Thoracic aorta (tissue), 2 donors: ENCODE measurements around the gene COL13A1. TPM values are rescaled to one million over a fixed set of nuclear protein-coding genes. Genes with fewer than 3 reads are reported as not detected.

Experiments
- ATAC-seq: fragments of 150-250 bp; one replicate; pipeline ENCODE4 v1.8.0; 2017; ENCODE audit warnings: low read depth; ENCODE audit not compliant: insufficient number of reproducible peaks, low FRiP score
- DNase-seq: peaks from one replicate; pipeline ENCODE4 v3.0.0-alpha.2; 2020; ENCODE audit warnings: low spot score
- H3K27ac ChIP-seq, 2 donors: fragments of 200-600 bp; sonication (generic); 1 replicate in 1 of 2; 2 replicates in 1 of 2; pipeline ENCODE4 v1.5.1; 2016; ENCODE audit warnings: mild to moderate bottlenecking in 2 of 2, moderate library complexity in 2 of 2
- H3K27me3 ChIP-seq: fragments of 200-600 bp; sonication (generic); replicated peaks from 2 replicates; pipeline ENCODE4 v1.6.0; 2016; ENCODE audit warnings: mild to moderate bottlenecking; ENCODE audit not compliant: insufficient read depth
- H3K36me3 ChIP-seq: fragments of 200-600 bp; sonication (generic); one replicate; pipeline ENCODE4 v1.5.1; 2016
- H3K4me1 ChIP-seq, 2 donors: fragments of 200-600 bp; sonication (generic); 1 replicate in 1 of 2; 2 replicates in 1 of 2; pipeline versions ENCODE4 v1.5.1 to v1.6.0; 2016; ENCODE audit warnings: low read depth in 2 of 2, mild to moderate bottlenecking in 1 of 2; ENCODE audit not compliant: control insufficient read depth in 1 of 2
- H3K4me3 ChIP-seq: fragments of 200-600 bp; sonication (generic); 2 replicates; pipeline ENCODE4 v1.5.1; 2016; ENCODE audit warnings: mild to moderate bottlenecking
- H3K9me3 ChIP-seq: fragments of 200-600 bp; sonication (generic); 2 replicates; pipeline ENCODE4 v1.5.1; 2016
- CTCF ChIP-seq: fragments of 200-600 bp; sonication (generic); IDR thresholded peaks from one replicate; pipeline ENCODE4 v1.5.1; 2019; ENCODE audit warnings: antibody characterized with exemption
- total RNA-seq, 2 donors: library from RNA; depleted of rRNA; stranded (reverse); fragments of >200 nt; gene quantifications; one replicate each; pipeline versions ENCODE4 v1.1.0 to v1.2.3, GENCODE V29; 2016

The COL13A1 gene
- total RNA-seq, 2 donors from 2014 or later, result 23.1 to 34.1 TPM

GRCh38 chr10:69789164-69789576, 12.5 kb upstream of the COL13A1 start:
- peak; percentile 75 for TF ChIP-seq CTCF
- peaks cover 10 to 49% of the 10 kb centered on the region in 2 donors for H3K4me1 ChIP-seq
- peak overlapping the region; percentile 73 to 74 for H3K27ac ChIP-seq
- H3K4me3 ChIP-seq, result no peak overlapping the region
- ATAC-seq (peak; percentile 24), DNase-seq (no peak)
- H3K36me3 ChIP-seq, result no peaks in the 10 kb centered on the region
- H3K9me3 ChIP-seq, result no peaks in the 10 kb centered on the region
- no peaks in the 10 kb centered on the region for H3K27me3 ChIP-seq

GRCh38 chr10:69791812-69792211, 9.9 kb upstream of the COL13A1 start:
- Histone ChIP-seq H3K36me3 (no peaks in the 10 kb centered on the region), H3K27me3 (no peaks in the 10 kb centered on the region), H3K27ac (peak overlapping the region in 1 of 2 donors; percentile 43), H3K4me3 (no peak overlapping the region), H3K4me1 (peaks cover 10 to 35% of the 10 kb centered on the region in 2 donors), H3K9me3 (peaks cover 7% of the 10 kb centered on the region)
- no peak for DNase-seq
- no peak for ATAC-seq
- no peak for TF ChIP-seq CTCF

DNA sequence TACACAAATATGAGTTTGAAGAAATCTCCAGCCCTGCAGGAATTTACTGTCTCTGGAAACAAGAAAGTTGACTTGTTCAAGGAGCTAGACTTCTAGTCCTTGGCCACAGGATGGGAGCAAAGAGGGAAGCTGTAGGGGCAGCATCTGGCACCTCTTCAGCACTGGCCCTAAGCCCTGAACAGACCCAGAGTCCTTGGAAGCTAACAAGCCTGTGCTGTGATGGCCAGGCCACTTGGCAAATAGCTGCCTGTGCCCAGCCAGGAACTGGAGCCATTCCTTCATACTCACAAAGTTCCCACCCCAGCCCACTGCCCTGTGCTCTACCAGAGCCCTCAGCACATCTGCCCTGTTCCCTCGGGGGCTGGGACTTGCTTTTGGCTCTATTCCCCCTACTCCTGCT, 9.4 kb upstream of the COL13A1 start:
- no peak for DNase-seq
- no peak for ATAC-seq
- Histone ChIP-seq H3K27ac (peak overlapping the region; percentile 43 to 52), H3K36me3 (no peaks in the 10 kb centered on the region), H3K4me1 (peaks cover 10 to 31% of the 10 kb centered on the region in 2 donors), H3K4me3 (no peak overlapping the region), H3K9me3 (peaks cover 7% of the 10 kb centered on the region), H3K27me3 (no peaks in the 10 kb centered on the region)
- TF ChIP-seq CTCF, result no peak

GRCh38 chr10:69794673-69795072, 7.0 kb upstream of the COL13A1 start:
- Histone ChIP-seq H3K4me3 (no peak overlapping the region), H3K27ac (no peak overlapping the region), H3K36me3 (no peaks in the 10 kb centered on the region), H3K27me3 (no peaks in the 10 kb centered on the region), H3K9me3 (peaks cover 7% of the 10 kb centered on the region), H3K4me1 (peaks cover 1 to 20% of the 10 kb centered on the region in 2 donors)
- no peak for ATAC-seq
- TF ChIP-seq CTCF, result no peak
- DNase-seq, result no peak

- Histone ChIP-seq H3K4me1 (peaks cover 0 to 23% of the 10 kb centered on the region in 2 donors), H3K27ac (no peak overlapping the region), H3K27me3 (no peaks in the 10 kb centered on the region), H3K9me3 (peaks cover 7% of the 10 kb centered on the region), H3K36me3 (no peaks in the 10 kb centered on the region), H3K4me3 (no peak overlapping the region)
- no peak for ATAC-seq
- TF ChIP-seq CTCF, result no peak
- no peak for DNase-seq
Observed at GRCh38 chr10:69795242-69795934, 6.3 kb upstream of the COL13A1 start.
